Esophagus squamous epithelium (tissue), 5 donors: ENCODE data around the gene LRP1. TPM values are rescaled to one million over a fixed set of nuclear protein-coding genes. Genes with fewer than 3 reads are reported as not detected.

ENCODE experiments used
- DNase-seq: peaks from one replicate; lab custom pipeline; 2025; lab: John Stamatoyannopoulos, UW
- H3K27ac ChIP-seq, 4 donors: fragments of 200-600 bp; sonication (generic); one replicate each; pipeline ENCODE4 v1.5.1; 2016 to 2019; ENCODE audit warnings: mild to moderate bottlenecking in 1 of 4
- H3K27me3 ChIP-seq, 4 donors: fragments of 200-600 bp; sonication (generic); 1 replicate in 3 of 4; 2 replicates in 1 of 4; pipeline versions ENCODE4 v1.5.1 to v1.6.0; 2017 to 2021; ENCODE audit warnings: antibody characterized with exemption in 1 of 4
- H3K36me3 ChIP-seq, 3 donors: fragments of 200-600 bp; sonication (generic); one replicate each; pipeline ENCODE4 v1.5.1; 2016 to 2019
- H3K4me1 ChIP-seq, 3 donors: fragments of 200-600 bp; sonication (generic); one replicate each; pipeline ENCODE4 v1.5.1; 2017 to 2019
- H3K4me3 ChIP-seq, 4 donors: fragments of 200-600 bp; sonication (generic); 1 replicate in 3 of 4; 2 replicates in 1 of 4; pipeline ENCODE4 v1.5.1; 2016 to 2019; ENCODE audit warnings: mild to moderate bottlenecking in 2 of 4, moderate library complexity in 1 of 4
- H3K9me3 ChIP-seq, 3 donors: fragments of 200-600 bp; sonication (generic); one replicate each; pipeline ENCODE4 v1.5.1; 2016 to 2019
- CTCF ChIP-seq, 6 experiments: fragments of 450-650 bp in 4 of 6; fragments of 200-600 bp in 2 of 6; sonication (generic) in 2 of 6; IDR thresholded peaks; one replicate each; pipeline ENCODE4 v1.5.1; 2016 to 2019; ENCODE audit warnings: antibody characterized with exemption in 6 of 6, mild to moderate bottlenecking in 4 of 6, moderate library complexity in 4 of 6
- POLR2A ChIP-seq, 4 donors: fragments of 450-650 bp; IDR thresholded peaks; one replicate each; pipeline ENCODE4 v1.6.1; 2017; ENCODE audit warnings: antibody characterized with exemption in 4 of 4, mild to moderate bottlenecking in 4 of 4, moderate library complexity in 3 of 4
- WGBS, 2 donors: methylation state at CpG; one replicate each; pipeline ENCODE4 v1.1.5; 2018; 5-methylcytosine and 5-hydroxymethylcytosine counted together
- intact Hi-C: fragments of 100-400 bp; cut with DNase I; formaldehyde crosslinking; loops from one replicate; pipeline ENCODE4 v1.15.0; 2022
- total RNA-seq, 4 donors: library from RNA; depleted of rRNA; stranded (reverse); fragments of >200 nt; gene quantifications; one replicate each; pipeline ENCODE4 v1.1.0, GENCODE V29; 2016
- donor health status: DM: yes; HTN: yes; CAD: no.

Gene LRP1
- total RNA-seq, 4 donors from 2014 or later: 60.8 to 147 (median 81.9) TPM

DNA sequence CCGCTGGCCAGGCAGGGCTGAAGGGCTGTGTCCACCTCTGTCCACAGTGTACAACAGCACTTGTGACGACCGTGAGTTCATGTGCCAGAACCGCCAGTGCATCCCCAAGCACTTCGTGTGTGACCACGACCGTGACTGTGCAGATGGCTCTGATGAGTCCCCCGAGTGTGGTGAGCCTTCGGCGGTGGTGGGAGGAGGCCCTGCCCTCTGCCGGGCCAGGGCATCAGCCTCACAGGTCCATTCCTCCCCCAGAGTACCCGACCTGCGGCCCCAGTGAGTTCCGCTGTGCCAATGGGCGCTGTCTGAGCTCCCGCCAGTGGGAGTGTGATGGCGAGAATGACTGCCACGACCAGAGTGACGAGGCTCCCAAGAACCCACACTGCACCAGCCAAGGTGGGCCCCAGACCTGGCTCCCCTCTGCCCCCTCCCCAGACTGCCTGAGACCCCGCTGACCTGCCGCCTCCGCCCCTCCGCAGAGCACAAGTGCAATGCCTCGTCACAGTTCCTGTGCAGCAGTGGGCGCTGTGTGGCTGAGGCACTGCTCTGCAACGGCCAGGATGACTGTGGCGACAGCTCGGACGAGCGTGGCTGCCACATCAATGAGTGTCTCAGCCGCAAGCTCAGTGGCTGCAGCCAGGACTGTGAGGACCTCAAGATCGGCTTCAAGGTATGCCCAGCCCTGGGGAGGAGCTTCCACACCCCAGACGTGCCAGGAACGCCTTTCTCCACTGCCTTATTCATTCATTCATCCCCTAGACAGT lies 67.5 kb downstream of the LRP1 start:
- H3K27ac ChIP-seq: no peak overlapping the region
- WGBS, 2 donors: 76 to 88% methylated on average over 5 to 13 of the region's 34 CpGs
- H3K27me3 ChIP-seq: no peaks in the 10 kb centered on the region
- no peak for DNase-seq
- no peaks in the 10 kb centered on the region for H3K4me1 ChIP-seq
- intact Hi-C loops: no loop called here
- H3K36me3 ChIP-seq: peaks cover 74 to 100% (median 92%) of the 10 kb centered on the region in 3 donors
- no peak overlapping the region for H3K4me3 ChIP-seq
- H3K9me3 ChIP-seq: no peaks in the 10 kb centered on the region
- TF ChIP-seq CTCF (IDR thresholded peaks at IDR 0.05) (no peak), POLR2A (IDR thresholded peaks at IDR 0.05) (no peak)

DNA sequence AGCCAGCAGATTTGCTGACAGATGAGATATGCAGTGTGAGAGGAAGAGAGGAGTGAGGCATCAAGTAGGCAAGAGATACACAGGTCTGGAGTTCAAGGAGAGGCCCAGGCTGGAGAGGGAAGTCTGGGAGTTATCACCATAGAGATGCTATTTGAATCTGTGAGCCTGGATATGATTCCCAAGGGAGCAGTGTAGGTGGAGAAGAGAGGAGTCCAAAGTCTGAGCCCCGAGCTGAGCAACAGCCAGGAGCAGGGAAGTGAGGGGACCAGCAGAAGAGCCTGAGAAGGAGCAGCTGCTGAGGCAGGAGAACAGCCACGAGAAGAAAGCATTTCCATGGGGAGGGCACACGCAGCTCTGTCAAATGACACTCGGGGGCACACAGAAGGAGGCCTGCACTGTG lies 68.2 kb downstream of the LRP1 start:
- WGBS, 2 donors: 74 to 78% methylated on average over 4 of the region's 4 CpGs
- H3K4me3 ChIP-seq: no peak overlapping the region

GRCh38 chr12:57196956-57197355 lies 68.7 kb downstream of the LRP1 start:
- TF ChIP-seq CTCF (IDR thresholded peaks at IDR 0.05) (no peak), POLR2A (IDR thresholded peaks at IDR 0.05) (no peak)
- DNase-seq: no peak

More for the DNA sequence above, 68.2 kb downstream of the LRP1 start:
- no peak for TF ChIP-seq POLR2A (IDR thresholded peaks at IDR 0.05)
- no peak for TF ChIP-seq CTCF (IDR thresholded peaks at IDR 0.05)
- H3K4me1 ChIP-seq: no peaks in the 10 kb centered on the region
- DNase-seq: no peak
- no peaks in the 10 kb centered on the region for H3K27me3 ChIP-seq
- intact Hi-C loops: no loop called here
- H3K27ac ChIP-seq: no peak overlapping the region
- no peaks in the 10 kb centered on the region for H3K9me3 ChIP-seq
- H3K36me3 ChIP-seq: peaks cover 72 to 100% (median 93%) of the 10 kb centered on the region in 3 donors

GRCh38 chr12:57198329-57198728 lies 70.0 kb downstream of the LRP1 start:
- intact Hi-C loops: no loop called here
- TF ChIP-seq POLR2A (IDR thresholded peaks at IDR 0.05) (no peak), CTCF (IDR thresholded peaks at IDR 0.05) (no peak)
- Histone ChIP-seq H3K4me3 (no peak overlapping the region), H3K9me3 (no peaks in the 10 kb centered on the region), H3K36me3 (peaks cover 70 to 100% (median 92%) of the 10 kb centered on the region in 3 donors), H3K4me1 (no peaks in the 10 kb centered on the region), H3K27ac (no peak overlapping the region), H3K27me3 (no peaks in the 10 kb centered on the region)
- WGBS, 2 donors: no CpG with 5 or more reads among the region's 17 CpGs
- no peak for DNase-seq

More at GRCh38 chr12:57196956-57197355, 68.7 kb downstream of the LRP1 start:
- intact Hi-C loops: no loop called here
- WGBS, 2 donors: 90 to 93% methylated on average over 3 to 13 of the region's 22 CpGs
- Histone ChIP-seq H3K9me3 (no peaks in the 10 kb centered on the region), H3K36me3 (peaks cover 78 to 100% (median 94%) of the 10 kb centered on the region in 3 donors), H3K4me1 (no peaks in the 10 kb centered on the region), H3K4me3 (no peak overlapping the region), H3K27ac (no peak overlapping the region), H3K27me3 (no peaks in the 10 kb centered on the region)

GRCh38 chr12:57199191-57199590 lies 70.9 kb downstream of the LRP1 start:
- no peaks in the 10 kb centered on the region for H3K27me3 ChIP-seq
- H3K27ac ChIP-seq: no peak overlapping the region
- H3K9me3 ChIP-seq: no peaks in the 10 kb centered on the region
- no peak for DNase-seq
- no peaks in the 10 kb centered on the region for H3K4me1 ChIP-seq
- TF ChIP-seq POLR2A (IDR thresholded peaks at IDR 0.05): no peak
- no peak for TF ChIP-seq CTCF (IDR thresholded peaks at IDR 0.05)
- no peak overlapping the region for H3K4me3 ChIP-seq
- 80% methylated on average over 12 of the region's 15 CpGs; no CpG with 5 or more reads in 1 of the 2 donors for WGBS, 2 donors
- peaks cover 72 to 100% (median 93%) of the 10 kb centered on the region in 3 donors for H3K36me3 ChIP-seq
- intact Hi-C loops: no loop called here
